ENCODE measurements around the gene ADK. TPM values are rescaled to one million over a fixed set of nuclear protein-coding genes. Genes with fewer than 3 reads are reported as not detected.

Gene ADK
- total and polyA plus RNA-seq, 2 of the 4 experiments (the other 2 are of a cell fraction): 30.6 to 40.9 TPM

DNA sequence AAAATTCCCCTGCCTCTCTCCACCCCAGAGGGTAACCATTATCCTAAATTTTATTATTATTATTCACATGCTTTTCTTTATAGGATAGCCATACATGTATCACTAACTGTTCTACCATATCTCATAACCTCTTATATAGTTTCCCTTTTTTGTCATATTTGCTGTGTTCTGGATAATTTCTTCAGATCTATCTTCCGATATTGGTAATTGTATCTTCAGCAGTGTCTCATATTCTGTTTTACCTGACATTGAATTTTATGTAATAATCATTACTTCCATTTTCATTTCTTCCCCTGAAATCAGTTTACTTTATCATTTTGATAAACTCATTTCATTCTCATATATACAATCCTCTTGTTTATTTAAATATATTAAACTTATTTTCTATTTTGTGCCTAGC lies 273.5 kb downstream of the ADK start:
- ChIA-PET POLR2A (ENCODE audit: unreplicated experiment) (no interaction called here), CTCF (interaction anchor here (0.6 kb wide), 1 partner anchor 54 kb away, joined by 3 read pairs; no protein-coding TSS in a partner anchor)
- H3K14ac ChIP-seq (replicated peaks; ENCODE audit: low read depth, low read length): no peak overlapping the region
- in situ Hi-C loops (cut with MboI; ENCODE audit: low sequenced_read_pairs): no loop called here
- H4K8ac ChIP-seq (ENCODE audit: low read depth in 2 of 2, low read length in 2 of 2): no peak overlapping the region
- no peak overlapping the region for H3K4me3 ChIP-seq (ENCODE audit: insufficient read depth, low read depth, low read length)
- no peak overlapping the region for H3K27ac ChIP-seq (ENCODE audit: insufficient read depth, low read length)
- peaks cover 4% of the 10 kb centered on the region; the same call in 1 of the 2 replicates for H3K9me1 ChIP-seq (ENCODE audit: insufficient read depth, low read length)
- no peak overlapping the region for H2BK120ac ChIP-seq (ENCODE audit: low read depth, low read length)
- BruUV-seq (replicated peaks): no TSS peak
- TF ChIP-seq, protein P1, sequence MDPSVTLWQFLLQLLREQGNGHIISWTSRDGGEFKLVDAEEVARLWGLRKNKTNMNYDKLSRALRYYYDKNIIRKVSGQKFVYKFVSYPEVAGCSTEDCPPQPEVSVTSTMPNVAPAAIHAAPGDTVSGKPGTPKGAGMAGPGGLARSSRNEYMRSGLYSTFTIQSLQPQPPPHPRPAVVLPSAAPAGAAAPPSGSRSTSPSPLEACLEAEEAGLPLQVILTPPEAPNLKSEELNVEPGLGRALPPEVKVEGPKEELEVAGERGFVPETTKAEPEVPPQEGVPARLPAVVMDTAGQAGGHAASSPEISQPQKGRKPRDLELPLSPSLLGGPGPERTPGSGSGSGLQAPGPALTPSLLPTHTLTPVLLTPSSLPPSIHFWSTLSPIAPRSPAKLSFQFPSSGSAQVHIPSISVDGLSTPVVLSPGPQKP (IDR thresholded peaks at IDR 0.05; ENCODE audit: borderline replicate concordance, low read depth, low read length): no peak
- TF ChIP-seq RCOR1 (IDR thresholded peaks at IDR 0.05; ENCODE audit: insufficient replicate concordance, low read length) (no peak), CHD1 (IDR thresholded peaks at IDR 0.05; ENCODE audit: low read depth, low read length) (no peak), SMC3 (IDR thresholded peaks at IDR 0.05; ENCODE audit: low read depth, low read length) (no peak), MXI1 (IDR thresholded peaks at IDR 0.05; ENCODE audit: borderline replicate concordance, low read depth, low read length) (no peak), CEBPB (IDR thresholded peaks at IDR 0.05; ENCODE audit: low read depth, low read length) (no peak), BHLHE40 (IDR thresholded peaks at IDR 0.05; ENCODE audit: low read depth, low read length) (no peak), MAFK (IDR thresholded peaks at IDR 0.05; ENCODE audit: low read depth, low read length) (no peak), FOS (IDR thresholded peaks at IDR 0.05; ENCODE audit: low read depth, low read length) (no peak), RFX5 (IDR thresholded peaks at IDR 0.05; ENCODE audit: low read depth, low read length) (no peak), POLR2A (IDR thresholded peaks at IDR 0.05; ENCODE audit: low read depth, low read length) (no peak)
- TF ChIP-seq, protein P2, sequence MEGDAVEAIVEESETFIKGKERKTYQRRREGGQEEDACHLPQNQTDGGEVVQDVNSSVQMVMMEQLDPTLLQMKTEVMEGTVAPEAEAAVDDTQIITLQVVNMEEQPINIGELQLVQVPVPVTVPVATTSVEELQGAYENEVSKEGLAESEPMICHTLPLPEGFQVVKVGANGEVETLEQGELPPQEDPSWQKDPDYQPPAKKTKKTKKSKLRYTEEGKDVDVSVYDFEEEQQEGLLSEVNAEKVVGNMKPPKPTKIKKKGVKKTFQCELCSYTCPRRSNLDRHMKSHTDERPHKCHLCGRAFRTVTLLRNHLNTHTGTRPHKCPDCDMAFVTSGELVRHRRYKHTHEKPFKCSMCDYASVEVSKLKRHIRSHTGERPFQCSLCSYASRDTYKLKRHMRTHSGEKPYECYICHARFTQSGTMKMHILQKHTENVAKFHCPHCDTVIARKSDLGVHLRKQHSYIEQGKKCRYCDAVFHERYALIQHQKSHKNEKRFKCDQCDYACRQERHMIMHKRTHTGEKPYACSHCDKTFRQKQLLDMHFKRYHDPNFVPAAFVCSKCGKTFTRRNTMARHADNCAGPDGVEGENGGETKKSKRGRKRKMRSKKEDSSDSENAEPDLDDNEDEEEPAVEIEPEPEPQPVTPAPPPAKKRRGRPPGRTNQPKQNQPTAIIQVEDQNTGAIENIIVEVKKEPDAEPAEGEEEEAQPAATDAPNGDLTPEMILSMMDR (conservative IDR thresholded peaks at IDR 0.05; ENCODE audit: low read depth, low read length): no peak
- no CpG with 5 or more reads among the region's 1 CpG for WGBS, 2 experiments (ENCODE audit: extremely low coverage in 2 of 2, insufficient read length in 1 of 2)
- H4K5ac ChIP-seq (ENCODE audit: low read depth, low read length): no peak overlapping the region
- no peak overlapping the region for H3K4ac ChIP-seq (ENCODE audit: low read depth, low read length)
- no peak overlapping the region for H2AK9ac ChIP-seq (replicated peaks; ENCODE audit: low read depth, low read length, poor library complexity)
- H3K27me3 ChIP-seq (ENCODE audit: control insufficient read depth, insufficient read depth, low read length): no peaks in the 10 kb centered on the region
- no peak overlapping the region for H2BK5ac ChIP-seq (ENCODE audit: low read depth, low read length, poor library complexity, severe bottlenecking)
- intact Hi-C loops (cut with micrococcal nuclease): no loop called here
- no peak overlapping the region for H3K4me2 ChIP-seq (ENCODE audit: low read depth, low read length)
- H2BK15ac ChIP-seq (ENCODE audit: low read depth, low read length): no peak overlapping the region
- DNase-seq: no peak
- H3K79me1 ChIP-seq (ENCODE audit: low read depth in 1 of 2, low read length in 2 of 2): peaks cover 9 to 14% of the 10 kb centered on the region in 2 experiments; a peak in 3 of 4 replicates
- no peak overlapping the region for H3K18ac ChIP-seq (ENCODE audit: low read depth, low read length)
- no peak overlapping the region for H4K91ac ChIP-seq (ENCODE audit: insufficient read depth, low read depth, low read length)
- no peaks in the 10 kb centered on the region for H3K36me3 ChIP-seq (ENCODE audit: control insufficient read depth, insufficient read depth, low read length)
- H2AFZ ChIP-seq (replicated peaks; ENCODE audit: low read length, poor library complexity): no peak overlapping the region
- no peak overlapping the region for H3K9ac ChIP-seq (ENCODE audit: low read depth, low read length)
- ATAC-seq (ENCODE audit: low read depth): no peak
- H4K20me1 ChIP-seq (ENCODE audit: insufficient read depth, low read length): no peaks in the 10 kb centered on the region
- H3K56ac ChIP-seq (ENCODE audit: extremely low read depth, insufficient read depth, low read length): no peak overlapping the region
- peaks cover 2% of the 10 kb centered on the region; the same call in 1 of the 2 replicates for H3K9me3 ChIP-seq (ENCODE audit: control insufficient read depth, insufficient read depth, low read length)
- dilution Hi-C loops (cut with HindIII; ENCODE audit: low sequenced_read_pairs, unreplicated experiment): no loop called here
- no peak overlapping the region for H2AK5ac ChIP-seq (ENCODE audit: low read depth, low read length)
- H3K4me1 ChIP-seq (ENCODE audit: control insufficient read depth, insufficient read depth, low read length): no peaks in the 10 kb centered on the region
- H3K23ac ChIP-seq (ENCODE audit: low read depth, low read length): no peak overlapping the region
- H2BK20ac ChIP-seq (ENCODE audit: low read depth, low read length): no peak overlapping the region

Measured in IMR-90 (cell line).